ENCODE measurements around the gene RGS3.

DNA sequence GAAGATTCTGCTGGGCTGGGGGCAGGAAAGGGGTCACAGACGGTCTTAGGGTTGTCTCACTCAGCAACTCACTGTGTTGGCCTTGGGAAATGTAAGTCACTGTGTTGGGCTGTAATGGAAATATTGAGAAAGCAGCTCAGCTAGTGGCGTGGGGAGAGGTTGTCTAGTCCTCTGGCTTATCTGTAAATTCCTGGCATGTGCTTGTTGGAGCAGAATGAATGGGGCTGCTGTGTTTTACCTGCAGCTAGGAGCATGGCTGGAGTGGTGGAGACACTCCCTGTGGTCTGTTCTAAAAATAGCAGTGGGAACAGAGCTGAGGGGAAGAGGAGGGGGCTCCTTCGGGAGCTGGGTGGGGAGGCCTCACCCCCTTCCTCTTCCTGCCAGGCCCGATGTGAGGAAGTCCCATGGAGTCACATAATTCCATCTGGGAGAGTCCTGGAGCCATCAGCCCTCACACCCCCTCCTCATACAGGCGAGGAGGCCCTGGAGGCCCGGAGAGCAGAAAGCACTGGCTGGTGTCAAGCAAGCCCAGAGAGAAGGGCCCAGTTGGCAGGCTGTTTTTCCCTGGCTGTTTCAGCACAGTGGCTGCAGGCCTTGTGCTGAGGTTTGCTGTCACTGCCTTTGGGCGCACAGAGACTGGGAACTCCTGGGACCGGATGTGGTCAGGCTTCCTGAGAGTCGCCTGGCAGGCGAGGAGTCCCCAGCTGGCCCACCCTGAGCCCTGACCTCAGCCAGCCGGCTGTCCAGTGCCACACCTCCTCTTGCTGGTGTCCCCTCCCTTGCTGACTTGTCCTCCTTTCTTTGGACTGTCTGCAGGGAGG, 84.9 kb downstream of the RGS3 start:
- TF ChIP-seq, protein P1, sequence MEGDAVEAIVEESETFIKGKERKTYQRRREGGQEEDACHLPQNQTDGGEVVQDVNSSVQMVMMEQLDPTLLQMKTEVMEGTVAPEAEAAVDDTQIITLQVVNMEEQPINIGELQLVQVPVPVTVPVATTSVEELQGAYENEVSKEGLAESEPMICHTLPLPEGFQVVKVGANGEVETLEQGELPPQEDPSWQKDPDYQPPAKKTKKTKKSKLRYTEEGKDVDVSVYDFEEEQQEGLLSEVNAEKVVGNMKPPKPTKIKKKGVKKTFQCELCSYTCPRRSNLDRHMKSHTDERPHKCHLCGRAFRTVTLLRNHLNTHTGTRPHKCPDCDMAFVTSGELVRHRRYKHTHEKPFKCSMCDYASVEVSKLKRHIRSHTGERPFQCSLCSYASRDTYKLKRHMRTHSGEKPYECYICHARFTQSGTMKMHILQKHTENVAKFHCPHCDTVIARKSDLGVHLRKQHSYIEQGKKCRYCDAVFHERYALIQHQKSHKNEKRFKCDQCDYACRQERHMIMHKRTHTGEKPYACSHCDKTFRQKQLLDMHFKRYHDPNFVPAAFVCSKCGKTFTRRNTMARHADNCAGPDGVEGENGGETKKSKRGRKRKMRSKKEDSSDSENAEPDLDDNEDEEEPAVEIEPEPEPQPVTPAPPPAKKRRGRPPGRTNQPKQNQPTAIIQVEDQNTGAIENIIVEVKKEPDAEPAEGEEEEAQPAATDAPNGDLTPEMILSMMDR (IDR thresholded peaks at IDR 0.05; ENCODE audit: low read length), result no peak
- TF ChIP-seq EZH2 (optimal IDR thresholded peaks at IDR 0.05; ENCODE audit: low read depth, low read length) (no peak), EZH2phosphoT487 (IDR thresholded peaks at IDR 0.05; ENCODE audit: low read length) (no peak)

All from MM.1S (cell line).